KOPT-K1 (cell line): ENCODE data around the gene DLGAP4.

Experiments used
- H3K27ac ChIP-seq: fragments of 200-600 bp; sonication (generic); 2 replicates; pipeline ENCODE4 v1.5.1; 2016; ENCODE audit warnings: antibody characterized with exemption, mild to moderate bottlenecking, low read depth, low read length; ENCODE audit not compliant: poor library complexity, severe bottlenecking
- H3K36me3 ChIP-seq: fragments of 200-600 bp; sonication (generic); 2 replicates; pipeline ENCODE4 v1.5.1; 2017; ENCODE audit warnings: antibody characterized with exemption, mild to moderate bottlenecking, low read length, moderate library complexity; ENCODE audit not compliant: insufficient read depth
- H3K9me3 ChIP-seq: fragments of 200-600 bp; sonication (generic); 2 replicates; pipeline ENCODE4 v1.5.1; 2017; ENCODE audit warnings: antibody characterized with exemption, low read length, mild to moderate bottlenecking; ENCODE audit not compliant: insufficient read depth, poor library complexity, severe bottlenecking

Gene DLGAP4

DNA sequence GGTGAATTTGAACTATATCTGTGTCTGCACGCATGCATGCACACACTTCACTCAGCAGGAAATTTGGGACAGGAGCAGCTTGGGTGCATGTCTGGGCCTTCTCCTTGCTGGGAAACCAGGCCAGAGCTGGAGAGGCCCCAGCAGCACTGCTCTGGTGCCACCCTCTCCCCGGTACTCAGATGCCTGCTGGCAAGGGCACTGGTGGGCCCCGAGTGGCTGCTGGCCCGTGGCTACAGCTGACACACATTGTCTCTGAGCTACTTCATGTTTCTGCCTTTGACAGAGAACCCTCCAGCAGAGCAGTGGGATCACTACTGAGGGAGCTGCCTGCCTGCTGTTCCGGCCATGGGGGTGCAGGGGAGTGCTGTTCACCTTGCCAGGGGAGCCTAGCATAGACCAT is 37.5 kb downstream of the DLGAP4 start:
- no peaks in the 10 kb centered on the region for H3K9me3 ChIP-seq
- no peak overlapping the region for H3K27ac ChIP-seq
- no peaks in the 10 kb centered on the region for H3K36me3 ChIP-seq

DNA sequence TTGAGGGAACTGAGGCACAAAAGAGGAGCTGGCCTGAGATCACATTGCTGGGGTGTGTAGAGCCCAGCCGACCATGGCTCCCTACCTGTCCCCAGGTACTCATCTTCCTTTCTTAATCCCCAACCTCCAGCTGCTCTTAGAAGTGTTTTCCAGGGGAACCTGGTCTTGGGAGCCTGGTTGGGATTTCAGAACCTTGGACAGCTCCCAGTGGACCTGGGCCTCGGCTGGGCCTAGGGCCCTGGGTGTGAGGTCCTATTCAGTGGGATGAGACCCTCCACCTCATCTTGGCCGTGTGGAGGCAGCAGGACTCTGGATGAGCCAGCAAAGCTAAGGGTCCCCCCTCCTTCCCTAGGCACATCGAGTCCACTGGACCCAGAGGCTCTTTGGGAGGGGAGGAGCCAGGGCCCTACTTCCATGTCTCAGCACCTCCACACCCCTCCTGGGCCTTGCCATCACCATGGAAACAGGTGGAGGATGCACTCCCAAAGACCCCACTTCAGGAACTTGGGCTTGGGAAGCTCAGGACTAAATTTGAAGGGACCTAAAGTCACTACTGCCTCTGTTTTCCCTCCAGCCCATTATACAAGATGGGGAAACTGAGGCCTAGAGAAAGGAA is 38.5 kb downstream of the DLGAP4 start:
- H3K9me3 ChIP-seq: no peaks in the 10 kb centered on the region
- no peak overlapping the region for H3K27ac ChIP-seq
- H3K36me3 ChIP-seq: no peaks in the 10 kb centered on the region

DNA sequence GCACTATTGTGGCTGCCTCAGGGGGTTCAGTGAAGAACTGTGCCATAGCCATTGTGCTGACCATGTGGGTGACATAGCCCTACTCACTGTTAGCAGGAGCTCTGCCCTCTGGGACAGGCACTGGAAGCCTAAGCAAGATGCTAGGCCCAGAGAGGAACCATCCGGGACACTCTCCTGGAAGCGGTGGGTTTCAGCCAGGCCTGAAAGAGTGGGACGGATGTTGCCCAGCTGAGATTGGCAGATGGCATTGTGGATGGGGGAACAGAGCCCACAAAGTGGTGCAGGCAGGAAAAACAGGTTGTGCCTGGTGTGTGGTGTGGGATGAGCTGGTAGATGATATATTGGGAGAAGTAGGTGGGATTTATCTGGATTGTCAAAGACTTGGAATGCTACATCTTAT is 40.1 kb downstream of the DLGAP4 start:
- Histone ChIP-seq H3K36me3 (no peaks in the 10 kb centered on the region), H3K9me3 (no peaks in the 10 kb centered on the region), H3K27ac (no peak overlapping the region)

GRCh38 chr20:36349384-36350170 is 43.4 kb downstream of the DLGAP4 start:
- Histone ChIP-seq H3K36me3 (no peaks in the 10 kb centered on the region), H3K27ac (no peak overlapping the region), H3K9me3 (no peaks in the 10 kb centered on the region)

DNA sequence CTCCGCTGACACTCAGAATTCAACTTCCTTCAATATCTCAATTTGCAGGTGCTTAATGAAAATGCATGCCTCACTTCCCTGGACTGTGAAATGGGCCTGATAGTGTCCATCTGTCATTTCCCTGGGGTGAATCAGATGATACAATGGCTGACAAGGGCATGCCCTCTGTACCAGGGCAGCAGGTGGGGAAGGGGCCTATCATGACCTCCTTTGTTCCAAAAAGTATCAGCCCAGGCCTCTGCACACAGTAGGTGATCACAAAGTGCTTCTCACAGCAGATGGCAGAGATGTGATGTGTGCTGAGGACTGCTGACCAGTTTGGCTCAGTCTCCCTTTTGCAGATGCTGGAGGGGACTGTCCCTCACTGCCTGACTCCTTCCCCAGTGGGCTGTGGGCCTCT is 44.3 kb downstream of the DLGAP4 start:
- Histone ChIP-seq H3K9me3 (no peaks in the 10 kb centered on the region), H3K36me3 (no peaks in the 10 kb centered on the region), H3K27ac (no peak overlapping the region)

GRCh38 chr20:36351937-36352336 is 45.8 kb downstream of the DLGAP4 start:
- H3K36me3 ChIP-seq: no peaks in the 10 kb centered on the region
- H3K27ac ChIP-seq: no peak overlapping the region
- H3K9me3 ChIP-seq: no peaks in the 10 kb centered on the region

- no peak overlapping the region for H3K27ac ChIP-seq
- no peaks in the 10 kb centered on the region for H3K36me3 ChIP-seq
- H3K9me3 ChIP-seq: no peaks in the 10 kb centered on the region
Observed at GRCh38 chr20:36352843-36353553, 46.9 kb downstream of the DLGAP4 start.

DNA sequence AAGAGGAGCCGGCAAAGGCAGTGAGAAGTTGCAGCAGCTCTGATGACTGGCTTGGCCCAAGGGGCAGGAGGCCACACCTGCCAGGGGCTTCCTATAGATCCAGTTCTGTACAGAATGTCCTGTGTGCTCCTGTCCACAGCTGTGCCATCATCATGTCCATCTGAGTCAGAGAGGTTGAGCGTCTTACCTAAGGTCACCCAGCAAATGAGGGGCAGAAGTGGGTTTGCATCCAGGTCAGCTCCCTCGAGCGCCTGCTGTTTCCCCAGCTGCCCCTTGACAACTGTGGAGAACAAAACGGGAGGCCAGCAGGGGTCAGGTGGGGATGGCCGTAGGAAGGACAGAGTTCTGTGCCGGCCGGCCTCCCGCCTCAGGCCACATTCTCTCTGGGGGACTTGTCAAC is 47.6 kb downstream of the DLGAP4 start:
- Histone ChIP-seq H3K36me3 (no peaks in the 10 kb centered on the region), H3K9me3 (no peaks in the 10 kb centered on the region), H3K27ac (no peak overlapping the region)

GRCh38 chr20:36355469-36356171 is 49.5 kb downstream of the DLGAP4 start:
- no peaks in the 10 kb centered on the region for H3K36me3 ChIP-seq
- H3K9me3 ChIP-seq: no peaks in the 10 kb centered on the region
- H3K27ac ChIP-seq: no peak overlapping the region

DNA sequence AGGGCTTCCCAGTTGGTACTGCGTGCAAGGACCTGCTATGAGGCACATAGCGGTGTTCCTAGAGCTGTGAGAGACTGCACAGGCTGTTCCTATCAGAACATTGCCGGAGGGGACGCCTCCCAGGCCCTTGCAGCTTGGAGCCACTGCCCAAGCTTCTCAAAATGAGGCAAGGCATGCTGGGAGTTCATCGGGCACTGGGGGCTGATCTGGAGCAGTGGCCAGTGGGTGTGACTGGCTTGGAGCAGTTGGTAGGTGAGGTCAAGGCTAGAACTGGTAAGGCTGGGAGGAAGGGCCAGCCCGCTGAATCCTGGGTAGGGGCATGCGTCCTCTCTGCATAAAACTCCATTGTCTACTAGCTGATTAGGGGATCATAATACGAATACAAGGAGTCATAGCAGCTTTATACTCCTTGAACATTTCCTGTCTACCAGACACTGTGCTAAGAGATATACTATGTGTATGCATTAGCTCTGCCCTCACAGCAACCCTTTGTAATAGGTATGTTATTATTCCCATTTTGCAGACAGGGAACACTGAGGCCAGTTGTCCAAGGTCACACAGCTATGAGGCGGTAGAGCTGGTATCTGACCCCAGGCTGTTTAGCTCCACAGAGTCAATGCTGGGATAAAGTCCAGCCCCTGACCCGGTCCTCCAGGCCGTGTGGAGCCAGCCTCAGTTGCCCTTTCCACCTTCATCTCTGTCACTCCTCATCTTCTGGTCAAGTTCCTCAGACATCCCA is 53.7 kb downstream of the DLGAP4 start:
- no peaks in the 10 kb centered on the region for H3K36me3 ChIP-seq
- no peak overlapping the region for H3K27ac ChIP-seq
- no peaks in the 10 kb centered on the region for H3K9me3 ChIP-seq

DNA sequence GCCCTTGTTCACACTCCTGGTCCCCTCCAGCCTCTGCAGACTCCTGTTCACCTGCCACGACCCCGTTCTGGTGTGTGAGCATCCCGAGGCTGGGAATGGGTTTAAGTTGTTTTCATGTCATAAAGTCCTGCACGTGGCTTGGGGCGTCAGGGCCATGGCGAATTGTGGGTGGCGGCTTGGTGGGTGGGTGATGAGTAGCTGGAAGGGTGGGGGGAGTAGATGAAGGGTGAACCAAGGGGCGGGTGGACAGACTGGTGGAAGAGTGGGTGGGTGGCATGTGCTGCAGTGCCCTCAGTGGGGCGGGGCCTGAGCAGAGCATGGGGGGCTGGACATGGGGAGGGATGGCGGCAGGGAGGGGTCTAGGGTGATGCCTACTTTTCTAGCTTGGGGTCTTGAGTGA is 54.3 kb downstream of the DLGAP4 start:
- Histone ChIP-seq H3K27ac (no peak overlapping the region), H3K9me3 (no peaks in the 10 kb centered on the region), H3K36me3 (no peaks in the 10 kb centered on the region)

GRCh38 chr20:36361406-36361805 is 55.3 kb downstream of the DLGAP4 start:
- no peaks in the 10 kb centered on the region for H3K36me3 ChIP-seq
- no peak overlapping the region for H3K27ac ChIP-seq
- H3K9me3 ChIP-seq: no peaks in the 10 kb centered on the region

DNA sequence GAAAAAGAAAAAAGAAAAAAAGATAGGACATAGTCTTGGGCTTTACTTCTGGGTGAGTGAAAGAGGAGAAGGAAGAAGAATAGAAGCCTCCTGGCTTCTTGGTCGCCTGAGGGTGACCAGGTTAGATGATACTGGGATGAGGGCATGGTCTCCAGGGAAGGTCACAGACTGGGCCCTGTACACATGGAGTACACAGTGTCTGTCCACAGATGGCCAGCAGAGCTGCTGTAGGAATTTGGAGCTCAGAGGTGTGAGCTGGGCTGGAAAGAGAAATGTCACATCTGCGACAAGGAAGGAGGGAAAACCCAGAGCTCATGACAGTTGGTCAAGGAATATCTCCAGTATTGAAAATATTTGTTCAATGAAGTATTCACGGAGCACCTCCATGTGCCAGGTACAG is 56.1 kb downstream of the DLGAP4 start:
- H3K9me3 ChIP-seq: no peaks in the 10 kb centered on the region
- H3K36me3 ChIP-seq: no peaks in the 10 kb centered on the region
- no peak overlapping the region for H3K27ac ChIP-seq

DNA sequence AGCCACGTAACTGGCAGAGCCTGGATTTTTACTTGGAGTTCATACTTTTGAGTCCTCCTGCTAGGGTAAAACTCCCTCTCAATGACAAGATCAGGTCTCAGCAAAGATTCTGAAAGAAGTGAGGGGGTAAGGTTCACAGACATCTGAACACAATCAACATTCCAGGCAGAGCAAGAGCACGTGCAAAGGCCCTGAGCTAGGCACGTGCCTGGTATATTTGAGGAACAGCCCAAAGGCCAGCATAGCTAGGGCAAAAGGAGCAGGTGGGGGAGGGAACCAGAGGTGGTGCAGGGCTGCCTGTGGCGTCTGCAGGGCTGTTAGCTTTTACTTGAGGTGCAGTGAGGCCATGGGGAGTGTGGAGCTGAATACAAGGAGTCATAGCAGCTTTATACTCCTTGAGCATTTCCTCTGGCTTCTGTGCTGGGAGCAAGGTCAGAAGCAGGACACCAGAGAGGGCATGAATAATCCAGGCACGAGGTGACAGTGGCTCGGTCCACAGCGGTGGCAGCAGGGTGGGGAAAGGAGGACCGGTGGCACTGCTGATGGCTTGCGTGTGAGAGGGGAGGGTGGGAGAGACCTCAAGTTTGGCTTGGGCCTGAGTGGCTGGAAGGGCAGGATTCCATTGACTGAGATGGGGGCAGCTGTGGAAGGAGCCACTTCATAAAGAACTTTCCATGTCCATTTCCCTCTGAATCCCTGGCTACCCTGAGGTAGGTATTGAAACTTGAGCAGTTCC is 57.0 kb downstream of the DLGAP4 start:
- H3K9me3 ChIP-seq: no peaks in the 10 kb centered on the region
- H3K36me3 ChIP-seq: no peaks in the 10 kb centered on the region
- H3K27ac ChIP-seq: no peak overlapping the region
